HG02943 (cell line): ENCODE measurements around the gene POGLUT2.
"Not testable (repeated sequence)": the region's sequence is repeated elsewhere in the genome, so short reads cannot be mapped to it uniquely, and the experiment has no call there.

Experiments used
- ATAC-seq: cut with Tn5 transposase; IDR thresholded peaks from one replicate; pipeline ENCODE4 v1.9.1; 2021; ENCODE audit warnings: mild to moderate bottlenecking, low read depth, moderate library complexity; ENCODE audit not compliant: unreplicated experiment

The POGLUT2 gene

GRCh38 chr13:102812611-102813287 is 14.0 kb upstream of the POGLUT2 start:
- no peak for ATAC-seq

GRCh38 chr13:102807699-102808098 is 8.9 kb upstream of the POGLUT2 start:
- ATAC-seq = no peak

GRCh38 chr13:102805680-102806079 is 6.9 kb upstream of the POGLUT2 start:
- no peak for ATAC-seq

GRCh38 chr13:102800145-102801041 is 1.6 kb upstream of the POGLUT2 start:
- ATAC-seq = peak; percentile 78

GRCh38 chr13:102799426-102800144 is 809 bp upstream of the POGLUT2 start:
- peak; percentile 2 for ATAC-seq

- ATAC-seq = no peak
Measured at GRCh38 chr13:102793611-102794355, 5.0 kb downstream of the POGLUT2 start.

GRCh38 chr13:102792396-102792795 is 6.4 kb downstream of the POGLUT2 start:
- ATAC-seq = no peak

GRCh38 chr13:102788683-102789082 is 10.1 kb downstream of the POGLUT2 start:
- ATAC-seq = no peak

GRCh38 chr13:102784483-102784882 is 14.3 kb downstream of the POGLUT2 start:
- no peak for ATAC-seq

GRCh38 chr13:102781591-102781990 is 17.2 kb downstream of the POGLUT2 start:
- ATAC-seq = no peak

GRCh38 chr13:102780656-102781055 is 18.1 kb downstream of the POGLUT2 start:
- not testable (repeated sequence) for ATAC-seq

GRCh38 chr13:102779436-102780159 is 19.2 kb downstream of the POGLUT2 start:
- ATAC-seq = no peak

- no peak for ATAC-seq
Measured at GRCh38 chr13:102777736-102778135, 21.0 kb downstream of the POGLUT2 start.

- ATAC-seq = no peak
Measured at GRCh38 chr13:102776271-102776670, 22.5 kb downstream of the POGLUT2 start.

GRCh38 chr13:102774591-102775520 is 23.9 kb downstream of the POGLUT2 start:
- ATAC-seq = no peak

- no peak for ATAC-seq
Measured at GRCh38 chr13:102774214-102774568, 24.6 kb downstream of the POGLUT2 start.

GRCh38 chr13:102773441-102774213 is 25.1 kb downstream of the POGLUT2 start, which contains the start of gene TEX30:
TSS of gene TEX30 (minus strand) at chr13:102773786. CDS start at chr13:102770026, 3,760 bp downstream.
- ATAC-seq = peak; percentile 88

GRCh38 chr13:102772042-102772425 is 26.7 kb downstream of the POGLUT2 start:
- ATAC-seq = no peak
